DMS114 treated with DMSO at 0.1 percent for 48 hours (cell line): Measurements from ENCODE around the gene SH3RF3.

Source experiments
- DNase-seq: peaks from one replicate; lab custom pipeline; 2025; ENCODE audit not compliant: unreplicated experiment; lab: John Stamatoyannopoulos, UW

The SH3RF3 gene

GRCh38 chr2:109300582-109300981 is 171.6 kb downstream of the SH3RF3 start:
- DNase-seq, result no peak

DNA sequence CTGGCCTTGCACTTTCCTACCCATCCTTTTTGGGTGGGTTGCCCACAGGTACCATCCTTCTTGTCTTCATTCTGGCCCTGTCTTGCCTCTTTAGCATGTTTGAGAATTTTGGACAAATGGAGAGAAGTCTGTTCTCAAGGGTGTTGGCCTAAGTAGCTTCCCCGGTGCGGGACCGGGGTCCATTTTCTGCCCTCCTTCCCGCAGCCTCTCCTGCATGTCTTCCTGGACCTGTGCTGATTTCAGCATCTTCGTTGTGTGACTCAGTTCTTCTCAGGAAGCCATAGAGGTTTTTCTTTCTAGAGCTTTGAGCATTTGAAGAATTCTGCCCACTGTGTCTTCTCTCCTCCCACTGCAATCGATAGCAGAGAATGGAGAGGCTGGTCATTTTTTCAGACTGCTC is 172.7 kb downstream of the SH3RF3 start:
- no peak for DNase-seq

DNA sequence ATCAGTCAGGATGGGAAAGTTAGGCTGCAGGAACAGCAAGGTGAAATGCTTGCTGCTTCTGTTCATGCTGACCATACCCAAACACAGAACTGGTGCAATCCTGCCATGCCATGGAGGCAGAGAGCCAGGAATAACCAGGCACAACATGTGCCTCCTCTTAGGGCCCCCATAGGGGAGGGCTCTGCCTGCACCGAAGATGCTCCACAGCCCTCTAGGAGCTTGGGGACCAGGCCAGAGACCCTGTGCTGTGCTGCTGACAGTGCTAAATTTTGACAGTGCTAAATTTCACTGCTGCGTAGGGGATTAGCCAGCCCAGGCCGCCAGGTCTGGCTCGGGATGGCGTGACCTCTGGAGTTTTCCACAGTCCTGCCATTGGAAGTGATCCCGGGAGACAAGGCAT is 173.3 kb downstream of the SH3RF3 start:
- no peak for DNase-seq

DNA sequence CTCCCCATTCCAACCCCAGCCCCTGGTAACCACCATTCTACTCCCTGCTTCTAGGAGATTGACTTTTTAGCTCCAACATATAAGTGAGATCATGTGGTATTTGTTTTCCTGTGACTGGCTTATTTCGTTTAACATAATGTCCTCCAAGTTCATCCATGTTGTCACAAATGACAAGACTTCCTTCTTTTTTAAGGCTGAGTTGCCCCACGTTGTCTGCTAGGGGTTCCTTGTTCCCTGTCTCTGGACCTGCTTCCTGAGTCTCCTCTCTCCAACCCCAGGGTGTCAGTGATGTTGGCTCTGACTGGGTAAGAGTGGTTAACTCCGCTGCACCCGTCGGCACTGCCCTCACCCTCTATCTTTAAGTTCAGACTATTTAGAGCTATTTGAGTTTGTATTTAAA is 175.2 kb downstream of the SH3RF3 start:
- no peak for DNase-seq

DNA sequence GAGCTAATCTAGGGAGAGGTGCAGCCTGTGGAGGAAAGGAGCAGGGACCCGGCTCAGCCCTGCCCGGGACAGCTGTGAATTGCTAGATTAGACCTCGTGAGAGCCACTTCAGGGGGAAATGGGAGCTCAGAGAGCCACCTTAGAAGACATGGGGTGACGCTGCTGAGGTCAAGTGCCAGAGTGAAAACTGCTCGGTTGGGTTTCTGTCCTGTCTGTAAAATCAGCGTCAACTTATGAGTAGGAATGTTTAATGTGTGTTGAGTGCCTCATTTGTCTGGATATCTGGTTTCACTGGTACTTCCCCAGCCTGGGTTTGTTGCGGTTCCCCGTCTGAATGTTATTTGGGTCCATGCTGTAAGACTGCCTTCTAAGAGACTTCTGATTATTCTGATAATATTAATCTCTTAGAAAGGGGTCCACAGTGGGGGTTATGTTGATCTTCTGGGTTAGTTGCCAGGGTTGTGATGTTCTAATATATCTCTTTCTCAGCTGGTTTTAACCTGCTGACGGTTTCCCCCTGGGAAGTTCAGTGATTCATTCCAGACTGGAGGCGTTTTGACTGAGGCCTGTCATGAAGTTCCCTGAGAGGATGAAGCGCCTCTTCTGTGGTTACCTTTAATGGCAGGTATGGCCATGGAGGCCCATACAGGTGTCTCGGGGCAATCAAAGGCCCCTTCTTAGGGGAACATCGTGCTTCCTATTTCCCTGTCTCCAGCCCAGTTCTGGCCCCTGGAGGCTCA is 175.9 kb downstream of the SH3RF3 start:
- DNase-seq, result no peak

DNA sequence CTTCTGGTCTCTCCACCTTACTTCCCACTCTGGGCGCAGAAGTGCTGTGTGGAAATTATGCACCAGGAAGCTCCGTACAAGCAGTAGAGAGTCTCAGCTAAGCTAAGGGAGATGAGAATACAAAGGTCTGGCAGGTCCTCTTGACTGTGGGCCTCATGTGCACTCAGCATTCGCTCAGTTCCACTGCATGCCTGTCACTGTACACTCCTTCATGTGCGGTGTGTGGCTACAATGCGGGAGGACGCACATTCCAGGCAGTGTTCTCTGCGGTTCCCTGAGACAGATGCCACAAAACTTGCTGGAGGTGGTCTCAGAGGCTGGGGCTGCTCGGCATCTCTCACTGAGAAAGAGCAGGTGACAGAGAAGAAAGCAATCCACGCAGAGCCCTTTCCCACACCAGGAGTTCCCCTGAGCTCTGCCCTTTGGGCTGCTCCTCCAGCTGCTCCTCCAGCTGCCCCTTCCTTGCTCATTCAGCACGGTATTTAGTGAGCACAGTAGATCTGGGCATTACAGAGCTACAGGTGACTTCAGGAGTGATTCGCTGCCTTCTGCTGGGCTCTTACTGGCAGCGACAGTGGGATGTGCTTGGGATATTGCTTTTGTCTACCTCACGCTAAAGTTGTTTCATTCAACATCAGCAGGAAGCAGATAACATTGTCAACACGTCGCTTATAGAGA is 176.6 kb downstream of the SH3RF3 start:
- no peak for DNase-seq

- DNase-seq, result no peak
These were observed 177.2 kb downstream of the SH3RF3 start for GRCh38 chr2:109306190-109306589.

DNA sequence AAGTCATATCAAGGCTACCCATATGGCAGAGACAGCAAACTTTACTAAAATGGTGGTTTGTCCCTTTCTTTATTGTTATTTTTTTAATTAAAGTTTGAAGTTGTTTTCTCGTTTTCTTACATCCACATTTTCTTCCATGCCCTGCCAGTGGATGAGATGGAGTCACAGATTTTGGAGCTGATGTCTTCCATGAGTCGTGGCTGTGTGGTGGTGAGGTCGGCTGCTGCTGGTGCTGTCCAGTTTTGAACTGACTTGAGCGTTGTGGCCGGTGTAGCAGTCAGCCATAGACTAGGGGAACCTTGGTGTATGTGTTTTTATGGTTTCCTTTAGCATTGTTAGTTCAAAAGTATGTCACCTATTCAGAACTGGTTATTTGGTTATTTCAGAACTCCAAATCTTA is 182.8 kb downstream of the SH3RF3 start:
- DNase-seq, result no peak

DNA sequence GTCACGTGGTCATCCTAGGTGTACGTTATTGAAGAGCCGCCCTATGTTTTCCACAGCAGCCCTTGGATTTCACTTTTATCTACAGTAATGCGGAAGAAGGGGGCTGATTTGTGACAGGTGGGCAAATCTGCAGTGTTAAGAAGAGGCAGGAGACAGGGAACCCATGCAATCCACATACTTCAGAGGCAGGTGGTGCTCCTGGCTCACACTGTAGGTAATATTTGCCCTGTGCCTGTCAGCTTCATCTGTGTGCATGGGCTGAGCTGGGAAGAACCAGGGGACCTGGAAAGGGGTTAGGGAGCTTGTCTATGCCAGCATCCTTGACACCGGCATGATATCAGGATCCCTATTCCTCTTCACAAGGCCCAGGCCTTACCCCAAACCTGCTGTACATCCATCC is 183.9 kb downstream of the SH3RF3 start:
- DNase-seq, result no peak

DNA sequence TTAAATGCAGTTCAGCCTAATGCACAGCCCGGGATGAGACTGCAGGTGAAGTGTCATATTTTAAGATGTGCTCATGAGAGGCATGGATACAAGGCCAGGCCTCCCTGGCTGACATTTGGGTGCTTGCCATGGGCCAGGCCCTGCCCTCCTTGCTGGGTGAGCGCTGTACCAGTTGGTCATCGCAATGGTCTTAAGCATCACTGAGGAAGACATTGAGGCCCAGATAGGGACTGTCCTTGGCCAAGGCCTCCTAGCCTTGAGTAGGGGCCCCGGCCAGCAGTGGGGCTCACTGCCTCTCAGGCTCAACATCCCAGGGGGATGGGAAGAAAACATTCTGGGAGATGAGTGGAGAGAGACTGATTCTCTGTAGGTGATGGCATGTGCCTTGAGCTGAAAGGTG is 184.3 kb downstream of the SH3RF3 start:
- no peak for DNase-seq

DNA sequence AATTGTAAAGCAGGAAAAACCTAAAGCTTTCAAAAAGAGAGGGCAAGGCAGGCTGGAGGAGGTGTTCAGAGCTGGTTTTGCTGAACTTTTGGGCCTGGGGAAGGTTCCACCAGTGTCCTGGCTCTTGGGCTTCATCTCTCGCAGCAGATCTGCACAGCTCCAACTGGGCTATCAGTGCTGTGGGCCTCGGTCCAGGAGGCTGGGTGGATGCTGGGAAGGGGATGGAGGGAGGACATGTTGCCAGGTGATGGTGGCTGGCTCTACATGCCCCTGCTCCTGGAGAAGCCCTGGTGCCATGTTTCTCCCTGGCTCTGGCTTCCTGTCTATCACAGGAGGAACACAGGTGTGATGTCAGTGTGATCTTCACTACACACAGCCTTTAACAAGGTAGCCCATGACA is 187.1 kb downstream of the SH3RF3 start:
- no peak for DNase-seq

DNA sequence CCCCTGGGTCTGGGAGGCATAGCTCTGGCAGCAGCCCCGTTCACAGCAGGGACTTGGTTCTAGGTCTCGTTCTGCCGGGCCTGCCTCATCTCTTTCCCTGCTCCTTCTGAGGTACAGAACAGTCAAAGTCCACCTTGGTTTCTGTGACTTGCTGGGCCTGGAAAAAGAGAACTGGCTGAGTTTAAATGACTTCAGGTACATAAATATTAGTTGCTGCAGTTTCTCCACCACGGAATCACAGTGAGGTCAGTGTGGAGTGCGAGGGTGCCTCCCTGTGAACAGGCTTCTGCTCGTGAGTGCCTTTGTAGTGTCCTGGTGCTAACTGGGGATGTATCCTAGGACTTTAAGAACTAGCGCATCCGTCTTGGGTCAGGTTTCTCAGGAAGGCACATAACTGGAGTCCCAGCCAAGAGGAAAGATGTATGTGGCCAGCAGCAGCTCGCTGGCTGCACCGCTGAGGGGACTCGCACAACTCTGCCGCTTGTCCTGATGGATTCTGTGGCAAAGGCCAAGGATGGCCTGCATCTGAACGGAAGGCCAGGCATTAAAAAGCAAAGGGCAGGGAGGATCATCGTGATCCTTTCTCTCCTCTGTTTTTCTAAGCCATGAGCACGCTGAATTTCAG is 188.6 kb downstream of the SH3RF3 start:
- DNase-seq, result no peak

DNA sequence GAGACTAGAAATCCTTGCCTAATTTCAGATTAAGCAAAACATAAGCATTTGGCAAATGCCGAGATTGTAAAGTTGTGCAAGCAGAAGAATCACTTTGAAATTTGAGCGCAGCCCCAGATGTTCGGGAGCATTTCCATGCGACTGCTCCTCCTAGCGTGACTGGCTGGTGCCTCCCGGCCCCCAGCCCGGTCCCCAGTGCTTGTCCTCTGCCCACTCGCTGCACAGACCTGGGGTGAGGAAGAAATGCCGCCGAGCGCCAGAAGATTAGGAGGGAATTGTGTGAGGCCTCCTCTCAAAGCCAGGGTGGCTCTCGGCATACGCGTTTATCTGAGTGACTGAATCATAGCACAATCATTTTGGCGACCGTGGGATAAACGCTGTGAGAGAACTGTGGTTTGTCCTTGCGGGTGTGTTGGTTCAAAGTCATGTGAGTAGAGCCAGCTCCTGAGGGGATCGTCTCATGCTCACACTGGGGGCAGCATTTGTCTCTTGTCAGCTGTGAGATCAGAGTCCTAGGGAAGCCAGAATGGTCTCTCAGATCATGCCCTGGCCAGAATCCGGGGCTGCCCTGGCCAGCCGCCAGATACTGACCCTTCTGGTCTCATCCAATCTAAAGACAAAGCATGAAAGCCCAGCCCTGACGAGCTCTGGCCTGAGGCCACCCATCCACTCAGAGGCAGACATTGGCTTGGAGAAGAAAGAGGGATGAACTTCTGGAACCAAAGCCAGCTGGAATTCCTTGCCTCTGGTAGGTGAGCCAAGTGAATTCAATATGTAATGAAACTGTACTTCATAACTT is 189.3 kb downstream of the SH3RF3 start:
- DNase-seq, result no peak

DNA sequence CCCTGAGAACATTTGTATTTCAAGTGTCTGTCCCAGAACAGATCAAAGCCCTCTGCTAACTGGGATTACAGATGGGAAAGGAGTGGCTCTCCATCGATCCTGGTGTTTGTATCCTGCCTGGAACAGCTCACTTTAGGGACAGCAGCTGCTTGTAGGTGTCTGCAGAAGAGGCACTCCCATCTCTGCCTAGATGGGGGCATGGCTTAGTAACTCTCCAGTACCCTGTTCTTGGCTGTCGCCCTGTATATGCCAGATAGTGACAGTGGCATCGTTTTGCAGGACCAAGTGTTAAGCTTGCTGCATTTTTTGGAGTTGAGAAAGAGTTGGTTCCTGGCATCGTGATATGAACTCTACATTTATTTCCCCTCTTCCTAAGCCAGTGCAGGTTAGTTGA is 189.9 kb downstream of the SH3RF3 start:
- DNase-seq, result no peak

DNA sequence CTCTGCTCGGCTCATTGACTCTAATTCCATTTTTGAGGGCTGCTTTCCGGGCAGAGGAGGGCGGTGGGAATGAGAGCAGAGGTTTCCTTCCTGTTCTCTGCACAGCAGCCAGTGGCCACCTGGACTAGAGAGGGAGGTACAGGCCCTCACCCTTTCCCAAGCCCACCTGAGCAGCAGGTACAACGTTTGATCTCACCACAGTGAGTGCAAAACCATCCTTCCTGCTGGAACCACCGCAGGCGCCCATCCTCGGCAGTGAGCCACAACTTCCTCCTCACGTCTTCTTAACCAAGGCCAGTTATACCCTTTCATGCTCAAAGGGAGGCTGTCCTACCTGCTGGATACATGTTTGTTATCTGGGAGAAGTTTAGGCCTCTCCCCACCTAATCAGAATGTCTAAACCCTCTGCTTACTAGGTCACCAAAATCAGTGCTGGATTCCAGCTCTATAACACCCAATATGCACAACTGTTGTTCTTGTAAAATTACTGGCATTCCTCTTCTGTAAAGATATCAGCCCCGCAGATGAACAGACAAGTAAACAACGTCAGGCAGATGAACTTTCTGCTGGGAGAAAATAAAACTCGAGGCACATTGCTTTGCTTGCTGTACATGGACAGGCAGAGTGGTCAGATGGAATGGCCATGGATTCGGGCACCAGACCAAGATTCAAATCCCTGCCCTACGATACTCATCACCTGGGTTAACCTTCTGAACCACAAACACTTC is 191.4 kb downstream of the SH3RF3 start:
- no peak for DNase-seq

GRCh38 chr2:109321570-109321969 is 192.6 kb downstream of the SH3RF3 start:
- no peak for DNase-seq

- no peak for DNase-seq
These were observed 193.1 kb downstream of the SH3RF3 start for GRCh38 chr2:109322111-109322510.

DNA sequence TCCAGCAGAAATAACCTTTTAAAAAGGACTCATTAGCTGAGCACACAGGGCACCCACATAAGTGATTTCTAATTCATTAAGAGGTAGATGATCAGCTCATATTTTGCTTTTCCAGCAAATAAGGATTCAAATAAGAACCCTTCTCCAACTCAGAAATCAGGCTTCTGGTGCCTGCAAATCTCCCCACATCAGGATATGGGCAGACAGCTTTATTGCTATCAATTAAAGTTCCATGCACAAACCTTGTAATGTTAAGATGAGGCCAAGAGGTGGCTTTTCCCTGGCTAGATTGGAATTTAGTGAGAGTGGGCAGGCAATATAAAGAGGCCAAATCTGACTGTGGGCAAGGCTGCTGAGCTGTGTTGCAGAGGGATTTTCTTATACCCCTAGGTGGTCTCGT is 193.6 kb downstream of the SH3RF3 start:
- DNase-seq, result no peak

- no peak for DNase-seq
These were observed 195.9 kb downstream of the SH3RF3 start for GRCh38 chr2:109324861-109325260.

GRCh38 chr2:109325570-109325969 is 196.6 kb downstream of the SH3RF3 start:
- no peak for DNase-seq

GRCh38 chr2:109326306-109326705 is 197.3 kb downstream of the SH3RF3 start:
- no peak for DNase-seq
